Mesodermal cell (in vitro differentiated cells): ENCODE results near the gene CCDC102A.

Source experiments
- H3K27ac ChIP-seq: 2 replicates; pipeline ENCODE4 v1.7.0; 2013; ENCODE audit warnings: mild to moderate bottlenecking, low read depth, low read length, moderate library complexity; ENCODE audit not compliant: severe bottlenecking
- H3K36me3 ChIP-seq: 2 replicates; pipeline ENCODE4 v1.7.1; 2013; ENCODE audit warnings: mild to moderate bottlenecking, low read length, moderate library complexity; ENCODE audit not compliant: control insufficient read depth, insufficient read depth
- H3K4me1 ChIP-seq: one replicate; pipeline ENCODE4 v1.7.1; 2013; ENCODE audit warnings: mild to moderate bottlenecking, low read length; ENCODE audit not compliant: insufficient read depth, control insufficient read depth, poor library complexity, severe bottlenecking
- H3K4me3 ChIP-seq: 2 replicates; pipeline ENCODE4 v1.7.0; 2013; ENCODE audit warnings: low read length, control low read depth, mild to moderate bottlenecking; ENCODE audit not compliant: insufficient read depth, poor library complexity, severe bottlenecking; ENCODE audit errors: extremely low read depth
- H3K9me3 ChIP-seq: 2 replicates; pipeline ENCODE4 v1.7.1; 2013; ENCODE audit warnings: mild to moderate bottlenecking, low read length, moderate library complexity; ENCODE audit not compliant: control insufficient read depth
- WGBS, 2 experiments: methylation state at CpG; one replicate each; pipeline ENCODE4 v1.1.5; 2013; ENCODE audit warnings: missing lambda C conversion rate in 2 of 2; ENCODE audit not compliant: insufficient coverage in 2 of 2; 5-methylcytosine and 5-hydroxymethylcytosine counted together

CCDC102A gene

GRCh38 chr16:57564571-57565270 is 28.4 kb upstream of the CCDC102A start:
- H3K36me3 ChIP-seq, result no peaks in the 10 kb centered on the region
- no peak overlapping the region for H3K4me3 ChIP-seq
- H3K9me3 ChIP-seq, result peaks cover 26% of the 10 kb centered on the region
- H3K27ac ChIP-seq, result no peak overlapping the region
- H3K4me1 ChIP-seq, result peaks cover 11% of the 10 kb centered on the region
- WGBS, 2 experiments, result 69 to 84% methylated on average over 7 to 10 of the region's 10 CpGs

- Histone ChIP-seq H3K4me3 (no peak overlapping the region), H3K4me1 (peaks cover 11% of the 10 kb centered on the region), H3K36me3 (no peaks in the 10 kb centered on the region), H3K9me3 (peaks cover 24% of the 10 kb centered on the region), H3K27ac (no peak overlapping the region)
- 94% methylated on average over 9 to 12 of the region's 12 CpGs for WGBS, 2 experiments
Measured at GRCh38 chr16:57563761-57564160, 27.4 kb upstream of the CCDC102A start.

GRCh38 chr16:57563487-57563750 is 27.0 kb upstream of the CCDC102A start:
- Histone ChIP-seq H3K9me3 (peaks cover 24% of the 10 kb centered on the region), H3K4me3 (no peak overlapping the region), H3K36me3 (no peaks in the 10 kb centered on the region), H3K27ac (no peak overlapping the region), H3K4me1 (peaks cover 11% of the 10 kb centered on the region)
- 85 to 88% methylated on average over 3 of the region's 3 CpGs for WGBS, 2 experiments

GRCh38 chr16:57562669-57563486 is 26.5 kb upstream of the CCDC102A start:
- 80 to 96% methylated on average over 1 to 5 of the region's 8 CpGs for WGBS, 2 experiments
- H3K27ac ChIP-seq, result no peak overlapping the region
- peaks cover 11% of the 10 kb centered on the region for H3K4me1 ChIP-seq
- no peak overlapping the region for H3K4me3 ChIP-seq
- no peaks in the 10 kb centered on the region for H3K36me3 ChIP-seq
- H3K9me3 ChIP-seq, result peaks cover 24% of the 10 kb centered on the region

- Histone ChIP-seq H3K27ac (no peak overlapping the region), H3K4me1 (peaks cover 11% of the 10 kb centered on the region), H3K4me3 (no peak overlapping the region), H3K9me3 (peaks cover 24% of the 10 kb centered on the region), H3K36me3 (no peaks in the 10 kb centered on the region)
- 94 to 100% methylated on average over 3 to 4 of the region's 4 CpGs for WGBS, 2 experiments
Measured at GRCh38 chr16:57562066-57562465, 25.7 kb upstream of the CCDC102A start.

- H3K36me3 ChIP-seq, result no peaks in the 10 kb centered on the region
- H3K27ac ChIP-seq, result no peak overlapping the region
- peaks cover 24% of the 10 kb centered on the region for H3K9me3 ChIP-seq
- WGBS, 2 experiments, result 84 to 100% methylated on average over 2 to 4 of the region's 4 CpGs
- H3K4me3 ChIP-seq, result no peak overlapping the region
- peaks cover 3% of the 10 kb centered on the region for H3K4me1 ChIP-seq
Measured at GRCh38 chr16:57559072-57559790, 22.9 kb upstream of the CCDC102A start.

- no peaks in the 10 kb centered on the region for H3K36me3 ChIP-seq
Measured at GRCh38 chr16:57556941-57557541, 20.7 kb upstream of the CCDC102A start.

GRCh38 chr16:57555831-57556230 is 19.5 kb upstream of the CCDC102A start:
- Histone ChIP-seq H3K27ac (no peak overlapping the region), H3K36me3 (no peaks in the 10 kb centered on the region), H3K9me3 (peaks cover 11% of the 10 kb centered on the region), H3K4me3 (no peak overlapping the region), H3K4me1 (no peaks in the 10 kb centered on the region)
- WGBS, 2 experiments, result no CpG with 5 or more reads among the region's 3 CpGs

More at GRCh38 chr16:57556941-57557541, 20.7 kb upstream of the CCDC102A start:
- Histone ChIP-seq H3K9me3 (peaks cover 23% of the 10 kb centered on the region), H3K27ac (no peak overlapping the region), H3K4me3 (no peak overlapping the region), H3K4me1 (no peaks in the 10 kb centered on the region)
- WGBS, 2 experiments, result 76 to 92% methylated on average over 6 of the region's 8 CpGs

- Histone ChIP-seq H3K4me3 (no peak overlapping the region), H3K9me3 (no peaks in the 10 kb centered on the region), H3K27ac (no peak overlapping the region), H3K4me1 (no peaks in the 10 kb centered on the region), H3K36me3 (no peaks in the 10 kb centered on the region)
- WGBS, 2 experiments, result 90 to 100% methylated on average over 1 to 2 of the region's 3 CpGs
Measured at GRCh38 chr16:57551057-57551456, 14.7 kb upstream of the CCDC102A start.

GRCh38 chr16:57549730-57550129 is 13.4 kb upstream of the CCDC102A start:
- no peak overlapping the region for H3K27ac ChIP-seq
- H3K36me3 ChIP-seq, result no peaks in the 10 kb centered on the region
- H3K4me1 ChIP-seq, result peaks cover under 1% of the 10 kb centered on the region
- H3K9me3 ChIP-seq, result no peaks in the 10 kb centered on the region
- no peak overlapping the region for H3K4me3 ChIP-seq
